Neural cell (in vitro differentiated cells): ENCODE data around the gene TRPC4AP.
"Not testable (repeated sequence)": the region's sequence is repeated elsewhere in the genome, so short reads cannot be mapped to it uniquely, and the experiment has no call there.

Source experiments
- EZH2 ChIP-seq: fragments of 200-600, 300-800 bp; shearing (Covaris generic), sonication (generic); IDR thresholded peaks from 2 replicates; pipeline ENCODE4 v1.6.1; 2014; ENCODE audit warnings: antibody characterized with exemption, low read length, borderline replicate concordance, mild to moderate bottlenecking; ENCODE audit not compliant: insufficient read depth, poor library complexity, severe bottlenecking
- MXI1 ChIP-seq: fragments of 450-650 bp; conservative IDR thresholded peaks from 2 replicates; pipeline ENCODE4 v1.6.1; 2014; ENCODE audit warnings: antibody characterized with exemption, mild to moderate bottlenecking; ENCODE audit not compliant: poor library complexity, severe bottlenecking
- POLR2AphosphoS5 ChIP-seq: IDR thresholded peaks from 2 replicates; pipeline ENCODE4 v1.6.1; 2012
- TF ChIP-seq, protein P1 (sequence below): fragments of 450-650 bp; IDR thresholded peaks from 2 replicates; pipeline ENCODE4 v1.5.1; 2014; ENCODE audit warnings: antibody characterized with exemption, mild to moderate bottlenecking, moderate library complexity; ENCODE audit not compliant: poor library complexity, severe bottlenecking
- TF ChIP-seq, protein P2 (sequence below): IDR thresholded peaks from 2 replicates; pipeline ENCODE4 v1.6.1; 2012; ENCODE audit warnings: borderline replicate concordance

DNA sequence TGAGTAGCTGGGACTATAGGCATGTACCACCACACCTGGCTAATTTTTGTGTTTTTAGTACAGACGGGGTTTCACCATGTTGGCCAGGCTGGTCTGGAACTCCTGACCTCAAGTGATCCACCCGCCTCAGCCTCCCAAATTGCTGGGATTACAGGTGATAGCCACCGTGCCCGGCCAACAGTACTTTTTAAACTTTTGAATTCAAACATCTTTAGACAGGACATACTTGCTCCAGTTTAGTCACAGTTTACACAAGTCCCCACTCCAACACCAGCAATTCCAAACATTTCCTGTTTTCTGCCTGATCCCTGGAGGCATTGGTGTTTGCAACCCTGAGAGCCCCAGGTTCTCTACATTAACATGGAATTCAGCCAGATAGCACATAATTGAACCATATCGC is 40.0 kb downstream of the TRPC4AP start:
- TF ChIP-seq, protein P1, sequence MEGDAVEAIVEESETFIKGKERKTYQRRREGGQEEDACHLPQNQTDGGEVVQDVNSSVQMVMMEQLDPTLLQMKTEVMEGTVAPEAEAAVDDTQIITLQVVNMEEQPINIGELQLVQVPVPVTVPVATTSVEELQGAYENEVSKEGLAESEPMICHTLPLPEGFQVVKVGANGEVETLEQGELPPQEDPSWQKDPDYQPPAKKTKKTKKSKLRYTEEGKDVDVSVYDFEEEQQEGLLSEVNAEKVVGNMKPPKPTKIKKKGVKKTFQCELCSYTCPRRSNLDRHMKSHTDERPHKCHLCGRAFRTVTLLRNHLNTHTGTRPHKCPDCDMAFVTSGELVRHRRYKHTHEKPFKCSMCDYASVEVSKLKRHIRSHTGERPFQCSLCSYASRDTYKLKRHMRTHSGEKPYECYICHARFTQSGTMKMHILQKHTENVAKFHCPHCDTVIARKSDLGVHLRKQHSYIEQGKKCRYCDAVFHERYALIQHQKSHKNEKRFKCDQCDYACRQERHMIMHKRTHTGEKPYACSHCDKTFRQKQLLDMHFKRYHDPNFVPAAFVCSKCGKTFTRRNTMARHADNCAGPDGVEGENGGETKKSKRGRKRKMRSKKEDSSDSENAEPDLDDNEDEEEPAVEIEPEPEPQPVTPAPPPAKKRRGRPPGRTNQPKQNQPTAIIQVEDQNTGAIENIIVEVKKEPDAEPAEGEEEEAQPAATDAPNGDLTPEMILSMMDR = not testable (repeated sequence)
- TF ChIP-seq EZH2, MXI1, POLR2AphosphoS5: not testable (repeated sequence)
- TF ChIP-seq, protein P2, sequence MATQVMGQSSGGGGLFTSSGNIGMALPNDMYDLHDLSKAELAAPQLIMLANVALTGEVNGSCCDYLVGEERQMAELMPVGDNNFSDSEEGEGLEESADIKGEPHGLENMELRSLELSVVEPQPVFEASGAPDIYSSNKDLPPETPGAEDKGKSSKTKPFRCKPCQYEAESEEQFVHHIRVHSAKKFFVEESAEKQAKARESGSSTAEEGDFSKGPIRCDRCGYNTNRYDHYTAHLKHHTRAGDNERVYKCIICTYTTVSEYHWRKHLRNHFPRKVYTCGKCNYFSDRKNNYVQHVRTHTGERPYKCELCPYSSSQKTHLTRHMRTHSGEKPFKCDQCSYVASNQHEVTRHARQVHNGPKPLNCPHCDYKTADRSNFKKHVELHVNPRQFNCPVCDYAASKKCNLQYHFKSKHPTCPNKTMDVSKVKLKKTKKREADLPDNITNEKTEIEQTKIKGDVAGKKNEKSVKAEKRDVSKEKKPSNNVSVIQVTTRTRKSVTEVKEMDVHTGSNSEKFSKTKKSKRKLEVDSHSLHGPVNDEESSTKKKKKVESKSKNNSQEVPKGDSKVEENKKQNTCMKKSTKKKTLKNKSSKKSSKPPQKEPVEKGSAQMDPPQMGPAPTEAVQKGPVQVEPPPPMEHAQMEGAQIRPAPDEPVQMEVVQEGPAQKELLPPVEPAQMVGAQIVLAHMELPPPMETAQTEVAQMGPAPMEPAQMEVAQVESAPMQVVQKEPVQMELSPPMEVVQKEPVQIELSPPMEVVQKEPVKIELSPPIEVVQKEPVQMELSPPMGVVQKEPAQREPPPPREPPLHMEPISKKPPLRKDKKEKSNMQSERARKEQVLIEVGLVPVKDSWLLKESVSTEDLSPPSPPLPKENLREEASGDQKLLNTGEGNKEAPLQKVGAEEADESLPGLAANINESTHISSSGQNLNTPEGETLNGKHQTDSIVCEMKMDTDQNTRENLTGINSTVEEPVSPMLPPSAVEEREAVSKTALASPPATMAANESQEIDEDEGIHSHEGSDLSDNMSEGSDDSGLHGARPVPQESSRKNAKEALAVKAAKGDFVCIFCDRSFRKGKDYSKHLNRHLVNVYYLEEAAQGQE = not testable (repeated sequence)
